Measurements from ENCODE around the gene CTDNEP1. TPM values are rescaled to one million over a fixed set of nuclear protein-coding genes. Genes with fewer than 3 reads are reported as not detected.

The CTDNEP1 gene
- total RNA-seq, 4 donors from 2014 or later = 38.5 to 82.2 (median 65.9) TPM

DNA sequence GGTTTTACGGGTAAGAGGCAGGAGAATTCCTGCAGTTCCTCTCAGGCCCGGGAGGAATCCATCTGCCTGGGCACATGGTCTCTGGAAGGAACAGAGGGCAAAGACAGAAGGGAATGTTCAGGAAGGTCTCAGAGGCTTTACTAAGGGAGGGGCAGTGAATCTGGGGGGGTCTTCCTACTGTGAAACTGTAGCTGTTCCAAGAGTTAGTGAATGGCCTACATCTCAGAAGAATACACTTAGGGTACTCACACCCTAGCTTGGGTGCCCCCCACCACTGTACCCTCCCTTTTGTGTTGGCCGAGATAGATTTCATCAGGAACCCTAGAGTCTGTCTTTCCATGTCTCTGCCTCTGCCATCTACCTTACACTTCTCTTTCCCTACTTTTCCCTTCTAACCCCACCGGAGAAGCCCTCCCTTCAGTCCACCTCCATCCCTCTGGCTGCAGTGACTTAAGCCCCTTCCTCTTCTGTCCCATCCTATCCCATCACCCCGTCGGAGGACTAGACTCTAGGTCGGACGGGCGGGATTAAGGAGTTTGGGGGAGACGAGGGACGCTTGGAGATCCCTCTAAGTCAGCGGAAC, 32.2 kb downstream of the CTDNEP1 start:
- H3K4me1 ChIP-seq = peaks cover 0 to 73% (median 40%) of the 10 kb centered on the region in 4 donors
- 16 to 19% methylated on average over 12 of the region's 12 CpGs for whole genome bisulfite sequencing, 2 donors
- H3K27me3 ChIP-seq = no peaks in the 10 kb centered on the region
- TF ChIP-seq EP300 (IDR thresholded peaks at IDR 0.05) = no peak
- peak overlapping the region; percentile 72 to 89 (median 84) for H3K4me3 ChIP-seq
- peaks cover 3 to 28% (median 7%) of the 10 kb centered on the region in 3 donors for H3K36me3 ChIP-seq
- DNase-seq (ENCODE audit: low spot score in 2 of 2) = no peak
- no peaks in the 10 kb centered on the region for H3K9me3 ChIP-seq
- peak overlapping the region; percentile 81 to 98 (median 96) for H3K27ac ChIP-seq

GRCh38 chr17:7218758-7219157, 32.8 kb downstream of the CTDNEP1 start:
- no peak for DNase-seq (ENCODE audit: low spot score in 2 of 2)
- H3K27ac ChIP-seq = peak overlapping the region; percentile 81 to 98 (median 96)
- TF ChIP-seq EP300 (IDR thresholded peaks at IDR 0.05) = no peak
- TF ChIP-seq, protein P1, sequence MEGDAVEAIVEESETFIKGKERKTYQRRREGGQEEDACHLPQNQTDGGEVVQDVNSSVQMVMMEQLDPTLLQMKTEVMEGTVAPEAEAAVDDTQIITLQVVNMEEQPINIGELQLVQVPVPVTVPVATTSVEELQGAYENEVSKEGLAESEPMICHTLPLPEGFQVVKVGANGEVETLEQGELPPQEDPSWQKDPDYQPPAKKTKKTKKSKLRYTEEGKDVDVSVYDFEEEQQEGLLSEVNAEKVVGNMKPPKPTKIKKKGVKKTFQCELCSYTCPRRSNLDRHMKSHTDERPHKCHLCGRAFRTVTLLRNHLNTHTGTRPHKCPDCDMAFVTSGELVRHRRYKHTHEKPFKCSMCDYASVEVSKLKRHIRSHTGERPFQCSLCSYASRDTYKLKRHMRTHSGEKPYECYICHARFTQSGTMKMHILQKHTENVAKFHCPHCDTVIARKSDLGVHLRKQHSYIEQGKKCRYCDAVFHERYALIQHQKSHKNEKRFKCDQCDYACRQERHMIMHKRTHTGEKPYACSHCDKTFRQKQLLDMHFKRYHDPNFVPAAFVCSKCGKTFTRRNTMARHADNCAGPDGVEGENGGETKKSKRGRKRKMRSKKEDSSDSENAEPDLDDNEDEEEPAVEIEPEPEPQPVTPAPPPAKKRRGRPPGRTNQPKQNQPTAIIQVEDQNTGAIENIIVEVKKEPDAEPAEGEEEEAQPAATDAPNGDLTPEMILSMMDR (IDR thresholded peaks at IDR 0.05) = no peak
- TF ChIP-seq POLR2A (IDR thresholded peaks at IDR 0.05) = no peak
- WGBS, 2 donors = 67 to 74% methylated on average over 6 of the region's 6 CpGs
- peaks cover 0 to 78% (median 43%) of the 10 kb centered on the region in 4 donors for H3K4me1 ChIP-seq
- H3K36me3 ChIP-seq = peaks cover 3 to 22% (median 3%) of the 10 kb centered on the region in 3 donors
- H3K27me3 ChIP-seq = no peaks in the 10 kb centered on the region
- H3K9me3 ChIP-seq = no peaks in the 10 kb centered on the region
- H3K4me3 ChIP-seq = no peak overlapping the region

DNA sequence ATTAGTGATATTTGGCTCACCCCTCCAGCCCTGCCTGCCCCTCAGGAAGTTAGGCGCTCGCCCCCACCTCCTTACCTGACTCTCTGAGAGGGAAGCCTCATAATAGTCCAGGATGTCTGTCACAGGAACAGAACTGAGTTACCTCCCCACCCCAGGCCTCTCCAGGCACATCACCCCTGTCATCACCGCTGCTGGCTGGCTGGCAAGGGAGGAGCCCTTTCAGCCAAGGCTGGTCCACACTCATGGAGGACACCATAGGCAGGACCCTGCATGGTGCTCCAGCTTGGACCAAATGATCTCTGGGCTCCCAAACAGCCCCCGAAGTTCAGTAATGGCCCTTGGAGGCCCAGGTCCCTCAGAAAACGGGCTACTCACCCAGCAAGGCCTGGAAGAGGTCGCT, 33.4 kb downstream of the CTDNEP1 start:
- TF ChIP-seq EP300 (IDR thresholded peaks at IDR 0.05) (no peak), POLR2A (IDR thresholded peaks at IDR 0.05) (no peak)
- TF ChIP-seq, protein P1 (IDR thresholded peaks at IDR 0.05) = no peak
- Histone ChIP-seq H3K9me3 (no peaks in the 10 kb centered on the region), H3K36me3 (peaks cover 3 to 16% (median 3%) of the 10 kb centered on the region in 3 donors), H3K4me1 (peaks cover 0 to 81% (median 44%) of the 10 kb centered on the region in 4 donors), H3K4me3 (peak overlapping the region in 2 of 4 donors; percentile 33 to 56), H3K27ac (peak overlapping the region; percentile 62 to 98 (median 82)), H3K27me3 (no peaks in the 10 kb centered on the region)
- DNase-seq (ENCODE audit: low spot score in 2 of 2) = no peak
- WGBS, 2 donors = 53 to 56% methylated on average over 3 to 5 of the region's 6 CpGs

DNA sequence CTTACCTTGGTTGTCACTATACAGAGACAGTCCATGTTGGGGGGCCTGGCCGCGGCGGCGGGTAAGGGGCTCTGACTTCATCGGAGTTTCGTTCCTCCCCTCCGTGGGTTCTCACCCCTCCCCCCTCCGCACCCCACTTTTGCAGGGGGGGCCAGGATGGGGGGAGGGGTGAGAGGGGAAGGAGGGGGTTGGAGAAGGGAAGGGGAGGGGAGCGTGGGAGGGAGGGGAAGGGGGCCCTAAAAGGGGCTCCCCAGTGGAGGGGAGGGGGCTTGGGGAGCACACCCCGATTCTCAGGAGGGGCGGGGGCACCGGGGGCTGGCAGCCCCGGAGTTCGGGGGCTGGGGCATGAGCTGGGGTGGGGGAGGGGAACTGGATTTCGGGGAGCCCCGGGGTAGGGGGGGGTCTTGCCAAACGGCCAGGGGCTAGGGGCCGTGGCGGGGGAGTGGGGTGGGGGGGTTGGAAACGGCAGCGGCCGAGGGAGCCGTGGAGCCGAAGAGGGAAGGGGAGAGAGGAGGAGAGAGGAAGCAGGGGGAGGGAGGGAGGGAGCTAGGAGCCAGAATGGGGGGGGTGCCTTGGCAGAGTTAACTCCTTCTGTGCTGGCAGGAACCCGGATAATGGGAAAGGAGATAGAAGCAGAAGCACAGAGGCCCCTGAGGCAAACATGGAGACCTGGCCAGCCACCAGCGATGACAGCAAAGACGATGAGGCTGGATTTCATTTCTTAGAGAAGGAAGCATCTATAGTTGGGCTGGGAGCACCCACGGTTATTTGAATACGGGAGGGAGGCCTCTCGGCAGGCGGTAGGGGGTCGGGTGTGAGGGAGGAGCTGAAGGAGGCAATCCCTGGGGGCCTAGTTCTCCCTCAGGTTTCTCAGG, 34.2 kb downstream of the CTDNEP1 start:
- DNase-seq (ENCODE audit: low spot score in 2 of 2) = peak in 1 of 2 donors; percentile 53
- Histone ChIP-seq H3K27ac (peak overlapping the region; percentile 62 to 98 (median 82)), H3K4me3 (peak overlapping the region; percentile 19 to 56 (median 31)), H3K9me3 (no peaks in the 10 kb centered on the region), H3K4me1 (peaks cover 0 to 80% (median 44%) of the 10 kb centered on the region in 4 donors), H3K36me3 (peaks cover 0 to 8% (median 3%) of the 10 kb centered on the region in 3 donors), H3K27me3 (peaks cover 0 to 5% of the 10 kb centered on the region in 2 donors)
- WGBS, 2 donors = 1 to 3% methylated on average over 25 to 31 of the region's 32 CpGs
- no peak for TF ChIP-seq POLR2A (IDR thresholded peaks at IDR 0.05)
- TF ChIP-seq, protein P1 (IDR thresholded peaks at IDR 0.05) = no peak
- no peak for TF ChIP-seq EP300 (IDR thresholded peaks at IDR 0.05)

DNA sequence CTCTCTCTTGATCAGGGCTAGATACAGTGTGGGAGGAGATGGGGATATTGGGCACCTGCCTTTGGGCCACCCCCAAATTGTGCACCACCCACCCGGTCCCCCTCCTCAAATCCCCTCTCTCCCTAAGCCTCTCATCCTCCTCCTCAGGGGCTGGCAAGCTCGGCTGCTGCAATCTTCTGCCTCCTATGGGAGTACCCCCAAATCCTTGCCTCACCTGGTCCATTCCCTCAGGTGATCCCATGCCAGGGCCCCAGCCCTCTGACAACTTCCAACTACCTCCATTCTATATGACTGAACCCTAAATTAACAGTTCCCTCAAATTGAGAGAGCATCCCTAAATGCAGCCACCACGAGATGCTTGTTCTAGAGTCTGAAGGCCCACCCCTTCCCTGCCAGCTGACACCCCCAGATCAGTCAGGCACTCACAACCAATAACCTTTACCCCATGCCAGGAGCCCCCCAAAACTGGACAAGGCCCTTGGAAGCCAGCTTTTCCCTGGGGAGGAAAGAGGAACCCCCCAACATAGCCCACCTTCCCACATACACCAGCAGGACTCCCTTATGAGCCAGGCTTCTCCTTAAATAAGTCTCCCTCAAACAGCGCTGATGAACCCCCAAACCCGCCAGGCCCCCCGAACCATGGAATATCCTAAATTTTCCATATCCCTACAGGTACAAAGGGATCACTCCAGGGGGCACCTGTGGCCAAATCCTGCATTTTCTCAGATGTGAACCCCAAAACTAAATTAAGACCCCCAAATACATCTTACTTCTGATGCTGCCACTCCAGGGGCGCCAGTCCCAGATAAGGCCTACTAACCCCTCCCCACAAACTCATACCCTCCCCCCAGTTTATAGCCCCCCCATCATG, 35.1 kb downstream of the CTDNEP1 start:
- H3K36me3 ChIP-seq = no peaks in the 10 kb centered on the region
- H3K27me3 ChIP-seq = peaks cover 0 to 11% of the 10 kb centered on the region in 2 donors
- no peaks in the 10 kb centered on the region for H3K9me3 ChIP-seq
- H3K4me3 ChIP-seq = peak overlapping the region in 3 of 4 donors; percentile 29 to 56 (median 33)
- H3K4me1 ChIP-seq = peaks cover 0 to 78% (median 42%) of the 10 kb centered on the region in 4 donors
- 6 to 25% methylated on average over 7 of the region's 7 CpGs for WGBS, 2 donors
- H3K27ac ChIP-seq = peak overlapping the region in 3 of 4 donors; percentile 66 to 98 (median 97)
- DNase-seq (ENCODE audit: low spot score in 2 of 2) = no peak
- TF ChIP-seq POLR2A (IDR thresholded peaks at IDR 0.05) (no peak), EP300 (IDR thresholded peaks at IDR 0.05) (no peak)
- TF ChIP-seq, protein P1 (IDR thresholded peaks at IDR 0.05) = no peak
